C4-2B (cell line): Measurements from ENCODE around the gene GAS2.

Experiments
- CTCF ChIP-seq: fragments of 450-650 bp; conservative IDR thresholded peaks from 2 replicates; pipeline ENCODE4 v1.5.1; 2017; ENCODE audit warnings: mild to moderate bottlenecking
- ZFX ChIP-seq: fragments of 450-650 bp; IDR thresholded peaks from 2 replicates; pipeline ENCODE4 v1.6.1; 2017

DNA sequence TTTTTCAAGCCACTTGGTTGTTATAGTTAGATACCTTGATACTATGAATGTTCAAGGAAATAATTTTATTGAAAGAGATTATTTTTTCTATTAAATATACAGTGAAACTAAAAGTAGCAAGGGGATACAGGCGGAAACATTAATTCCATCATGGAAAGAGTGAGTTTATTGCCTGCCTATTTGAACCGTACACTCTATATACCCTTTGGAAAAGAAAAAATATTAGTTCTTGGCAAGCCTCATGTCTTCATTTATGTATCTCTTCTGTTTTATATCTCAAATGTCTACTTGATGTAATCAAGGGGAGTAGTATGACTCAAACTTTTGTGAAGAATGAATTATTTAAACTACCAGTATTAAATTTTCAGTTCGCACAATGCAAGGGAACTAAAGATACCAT is 54.0 kb downstream of the GAS2 start:
- TF ChIP-seq ZFX (no peak), CTCF (no peak)
